Left lobe of liver (tissue), 2 donors: ENCODE measurements around the gene LYPD4. TPM values are rescaled to one million over a fixed set of nuclear protein-coding genes. Genes with fewer than 3 reads are reported as not detected.

Experiments
- ATAC-seq: fragments of 200-7000 bp; cut with Tn5 transposase; one replicate; pipeline ENCODE4 v1.9.1; 2020; ENCODE audit warnings: mild to moderate bottlenecking, moderate library complexity
- DNase-seq: peaks from one replicate; pipeline ENCODE4 v3.0.0-alpha.2; 2020; ENCODE audit warnings: low spot score
- total RNA-seq: library from RNA; stranded (reverse); gene quantifications from one replicate; pipeline ENCODE4 v1.2.1, GENCODE V29; 2021
- donor health status: DM: no; HTN: no; CAD: no; lungs with moderate emphysema.
- donor health status: DM: no; HTN: yes; CAD: no.

Gene LYPD4
- total RNA-seq, 1 donor from 2014 or later, result not detected

DNA sequence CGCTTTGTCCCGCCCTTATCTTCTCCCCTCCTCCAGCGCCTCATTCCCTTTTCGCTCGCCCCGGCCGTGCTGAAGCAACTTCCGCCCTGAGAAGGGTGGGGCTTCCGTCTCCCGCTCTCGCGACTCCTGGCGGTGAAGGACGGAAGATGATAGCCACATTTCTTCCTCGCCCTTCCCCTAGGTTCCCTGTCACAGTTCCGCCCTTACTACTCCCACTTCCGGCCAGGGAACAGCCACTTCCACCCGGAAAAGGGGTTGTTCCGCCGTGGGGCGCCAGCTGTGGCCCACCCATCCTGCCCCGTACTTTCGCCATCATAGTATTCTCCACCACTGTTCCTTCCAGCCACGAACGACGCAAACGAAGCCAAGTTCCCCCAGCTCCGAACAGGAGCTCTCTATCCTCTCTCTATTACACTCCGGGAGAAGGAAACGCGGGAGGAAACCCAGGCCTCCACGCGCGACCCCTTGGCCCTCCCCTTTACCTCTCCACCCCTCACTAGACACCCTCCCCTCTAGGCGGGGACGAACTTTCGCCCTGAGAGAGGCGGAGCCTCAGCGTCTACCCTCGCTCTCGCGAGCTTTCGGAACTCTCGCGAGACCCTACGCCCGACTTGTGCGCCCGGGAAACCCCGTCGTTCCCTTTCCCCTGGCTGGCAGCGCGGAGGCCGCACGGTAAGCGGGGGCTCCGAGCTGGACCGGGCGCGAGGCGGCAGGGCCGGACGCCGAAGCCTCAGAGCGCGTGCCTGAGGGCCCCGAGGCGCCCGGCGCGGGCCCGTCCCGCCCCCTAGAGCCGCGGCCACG, 15.3 kb upstream of the LYPD4 start, which contains the start of gene RPS19:
Gene RPS19 (plus strand): TSS at position 638 of the 801 bp plus-strand sequence. CDS start 520 bp downstream, outside the sequence.
- DNase-seq (peak; percentile 99), ATAC-seq (peak; percentile 91)

DNA sequence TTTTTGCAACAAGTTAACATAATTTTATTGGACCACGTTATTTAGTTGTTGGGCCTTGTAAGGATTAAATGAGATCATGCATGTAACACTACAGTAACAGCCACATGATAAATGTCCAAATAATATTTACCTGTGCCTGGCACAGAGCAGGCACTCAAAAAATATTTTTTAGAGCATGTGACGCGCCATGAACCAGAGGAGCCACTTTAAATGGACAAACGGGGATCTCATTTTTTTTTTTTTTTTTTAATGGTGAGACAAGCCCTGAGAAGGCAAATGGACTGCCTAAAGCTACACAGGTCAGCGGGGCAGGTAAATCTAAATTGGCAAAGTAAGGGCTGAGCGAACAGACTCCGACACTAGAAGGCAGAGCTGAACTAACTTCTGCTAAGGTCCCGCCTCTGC, 14.7 kb upstream of the LYPD4 start:
- ATAC-seq, result no peak

DNA sequence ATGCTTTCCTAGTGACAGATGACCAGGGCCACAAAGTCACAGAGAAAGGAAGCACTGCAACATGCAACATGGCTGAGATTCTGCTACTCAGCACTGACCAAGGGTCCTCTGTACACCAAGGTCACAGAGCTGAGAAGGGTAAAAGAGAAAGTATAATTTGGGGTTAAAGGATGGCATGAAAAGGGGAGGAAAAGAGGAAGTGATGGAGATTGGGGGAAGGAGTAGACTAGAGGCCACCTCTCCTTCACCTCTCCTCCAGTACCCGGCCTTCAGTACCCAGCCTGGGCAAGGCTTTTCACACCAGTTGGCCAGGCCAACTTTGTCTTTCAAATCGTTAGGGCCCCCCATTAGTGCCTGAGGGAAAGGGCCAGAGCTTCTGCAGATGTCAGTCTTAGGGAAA, 9.3 kb upstream of the LYPD4 start:
- ATAC-seq, result no peak

More for the DNA sequence above, 14.7 kb upstream of the LYPD4 start:
- DNase-seq, result no peak

DNA sequence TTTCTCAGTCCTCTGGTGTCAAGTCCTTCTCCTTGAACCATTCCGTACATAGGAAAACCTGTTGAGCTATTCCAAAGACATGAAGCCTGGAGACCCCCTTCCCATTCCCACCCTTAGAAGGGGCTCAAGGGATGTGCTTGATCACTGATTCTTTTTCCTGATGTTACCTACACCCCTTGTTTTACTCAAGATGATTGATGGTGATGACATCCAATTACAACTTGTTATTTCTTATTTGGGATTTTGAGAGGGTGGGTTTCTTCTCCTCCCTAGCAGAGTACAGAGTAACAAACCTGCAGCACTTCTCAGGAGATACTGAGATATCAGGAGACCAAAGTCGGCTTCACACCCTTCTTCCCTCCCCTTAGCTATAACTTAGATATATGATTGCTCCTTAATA, 8.9 kb upstream of the LYPD4 start:
- no peak for ATAC-seq
- no peak for DNase-seq

More for the DNA sequence above, 9.3 kb upstream of the LYPD4 start:
- no peak for DNase-seq

GRCh38 chr19:41851456-41851855, 7.0 kb upstream of the LYPD4 start:
- ATAC-seq, result no peak
- no peak for DNase-seq

GRCh38 chr19:41850381-41850780, 5.9 kb upstream of the LYPD4 start:
- DNase-seq, result no peak
- no peak for ATAC-seq

DNA sequence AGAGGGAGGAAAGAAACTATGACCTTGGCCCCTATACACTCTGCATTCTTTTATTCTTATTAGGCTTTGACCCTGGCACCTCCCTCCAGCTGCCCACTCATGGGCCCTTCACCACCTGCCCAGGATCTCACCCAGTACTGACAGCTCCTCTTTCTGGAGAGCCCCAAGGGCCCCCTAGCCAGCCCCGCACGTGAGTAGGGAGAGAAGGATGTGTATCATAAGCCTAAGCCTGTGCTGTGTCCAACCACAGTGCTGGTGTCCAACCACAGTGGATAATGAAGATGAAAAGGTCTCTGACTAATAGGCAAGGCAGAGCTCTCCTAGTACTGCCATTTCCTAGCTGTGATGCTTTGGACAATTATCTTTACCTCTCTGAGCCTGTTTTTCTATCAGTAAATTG, 4.6 kb upstream of the LYPD4 start:
- ATAC-seq, result no peak
- DNase-seq, result no peak

- DNase-seq (no peak), ATAC-seq (no peak)
Measured at GRCh38 chr19:41848666-41849065, 4.2 kb upstream of the LYPD4 start.

GRCh38 chr19:41847351-41848105, 3.0 kb upstream of the LYPD4 start:
- DNase-seq (no peak), ATAC-seq (no peak)

GRCh38 chr19:41845051-41845590, 638 bp upstream of the LYPD4 start:
- ATAC-seq (no peak), DNase-seq (no peak)

- ATAC-seq, result no peak
- DNase-seq, result no peak
Measured at GRCh38 chr19:41845001-41845050, 343 bp upstream of the LYPD4 start, which contains the start of gene DMRTC2. Gene DMRTC2, plus strand, starts transcription at chr19:41845042. Its CDS starts 2,387 bp downstream, at chr19:41847429.

GRCh38 chr19:41843371-41843770, 1.1 kb downstream of the LYPD4 start:
- DNase-seq (no peak), ATAC-seq (no peak)

GRCh38 chr19:41839211-41839610, 5.3 kb downstream of the LYPD4 start:
- ATAC-seq (no peak), DNase-seq (no peak)

- DNase-seq (no peak), ATAC-seq (no peak)
Measured at GRCh38 chr19:41837981-41838708, 6.3 kb downstream of the LYPD4 start.

- DNase-seq (no peak), ATAC-seq (peak; percentile 89)
Measured at GRCh38 chr19:41821003-41821735, 23.3 kb downstream of the LYPD4 start.

DNA sequence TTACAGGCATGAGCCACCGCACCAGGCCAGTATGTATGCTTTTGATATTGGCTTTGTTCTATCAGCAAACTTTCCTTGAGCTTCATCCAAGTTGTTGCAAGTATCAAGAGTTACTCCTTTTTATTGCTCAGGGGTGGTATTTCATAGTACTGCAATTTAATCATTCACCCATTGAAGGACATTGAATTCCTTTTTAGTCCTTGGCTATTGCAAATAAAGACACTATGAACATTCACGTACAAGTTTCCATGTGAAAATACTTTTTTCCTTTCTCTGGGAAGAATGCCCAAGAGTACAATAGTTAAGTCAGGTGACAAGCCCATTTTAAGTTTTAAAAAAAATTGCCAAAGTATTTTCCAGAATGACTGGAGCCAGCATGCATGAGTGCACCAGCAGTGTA, 27.7 kb downstream of the LYPD4 start:
- ATAC-seq, result no peak
- DNase-seq, result no peak

DNA sequence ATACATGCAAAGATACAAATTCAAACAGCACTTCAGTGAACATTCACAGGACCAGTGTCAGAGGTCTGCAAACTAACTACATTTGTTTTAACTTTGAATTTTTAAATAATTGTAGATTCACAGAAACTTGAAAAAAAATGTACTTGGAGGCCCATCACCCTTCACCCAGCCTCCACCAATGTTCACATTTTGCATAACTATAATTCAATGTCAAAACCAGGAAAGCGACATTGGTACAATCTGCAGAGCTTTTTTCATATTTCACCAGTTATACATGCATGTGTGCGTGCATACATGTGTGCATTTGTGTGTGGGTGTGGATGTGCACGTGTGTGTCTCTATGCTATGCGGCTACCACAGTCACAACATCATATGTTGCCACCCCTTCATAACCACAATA, 29.2 kb downstream of the LYPD4 start:
- ATAC-seq, result no peak
- no peak for DNase-seq

- DNase-seq, result no peak
- ATAC-seq, result no peak
Measured at GRCh38 chr19:41813911-41814310, 30.6 kb downstream of the LYPD4 start.

- DNase-seq, result no peak
Measured at GRCh38 chr19:41811981-41812380, 32.5 kb downstream of the LYPD4 start.

DNA sequence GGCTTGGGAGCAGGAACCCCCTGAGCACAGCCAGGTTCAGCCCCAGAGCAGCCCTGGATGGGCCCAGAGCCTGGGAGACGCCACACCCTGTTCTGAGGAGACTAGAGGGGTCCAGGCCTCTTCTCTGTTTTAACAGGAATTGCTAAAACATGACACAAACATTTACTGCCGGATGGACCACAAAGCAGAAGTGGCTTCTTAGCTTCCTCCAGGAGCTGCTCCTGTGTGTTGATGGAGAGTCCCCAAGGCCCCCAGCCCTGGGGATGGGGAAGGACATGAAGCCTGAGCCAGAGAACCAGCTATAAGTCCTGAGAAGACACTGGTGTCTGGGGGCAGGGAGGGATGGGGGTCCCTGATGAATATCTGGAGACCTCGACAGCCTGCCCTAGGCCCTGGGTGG, 33.4 kb downstream of the LYPD4 start:
- ATAC-seq (peak; percentile 52), DNase-seq (no peak)

More at GRCh38 chr19:41811981-41812380, 32.5 kb downstream of the LYPD4 start:
- ATAC-seq, result no peak

DNA sequence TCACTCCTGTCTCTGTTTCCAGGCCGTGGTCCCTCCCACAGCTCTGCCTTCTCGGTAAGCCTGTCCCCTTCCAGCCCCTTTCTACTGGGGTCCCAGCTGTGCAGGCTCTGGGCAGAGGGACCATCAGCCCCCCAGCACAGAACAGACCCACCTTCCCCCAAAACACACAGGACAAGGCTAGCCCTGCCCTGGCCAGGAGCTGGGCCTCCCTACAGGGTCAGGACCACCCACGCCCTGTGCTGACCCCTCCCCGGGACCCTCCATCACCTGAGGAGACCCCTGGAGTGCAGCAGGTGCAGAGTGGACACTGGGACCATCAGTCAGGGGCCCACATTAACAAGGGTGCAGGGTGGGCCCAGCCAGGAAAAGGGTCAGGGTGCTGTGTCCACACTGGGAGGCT, 34.2 kb downstream of the LYPD4 start:
- DNase-seq (no peak), ATAC-seq (no peak)
